Mesenchymal stem cell (in vitro differentiated cells and primary cell): ENCODE data around the gene HIPK2.

Experiments
- DNase-seq: peaks from one replicate; pipeline ENCODE4 v3.0.0-alpha.2; 2013
- H2AFZ ChIP-seq: one replicate; pipeline ENCODE4 v1.6.1; 2013; ENCODE audit warnings: low read depth, mild to moderate bottlenecking, control low read depth, inconsistent platforms, low read length, moderate library complexity
- H2AK5ac ChIP-seq: 2 replicates; pipeline ENCODE4 v1.6.1; 2013; ENCODE audit warnings: low read length, moderate library complexity, mild to moderate bottlenecking, inconsistent platforms; ENCODE audit not compliant: severe bottlenecking
- H2BK120ac ChIP-seq: one replicate; pipeline ENCODE4 v1.6.1; 2013; ENCODE audit warnings: low read depth, mild to moderate bottlenecking, inconsistent platforms, low read length, moderate library complexity
- H2BK12ac ChIP-seq, 2 experiments: one replicate each; pipeline ENCODE4 v1.6.1; 2013; ENCODE audit warnings: inconsistent platforms in 2 of 2, low read length in 2 of 2, mild to moderate bottlenecking in 2 of 2, moderate library complexity in 2 of 2, control low read depth in 1 of 2
- H2BK15ac ChIP-seq: one replicate; pipeline ENCODE4 v1.6.1; 2013; ENCODE audit warnings: mild to moderate bottlenecking, low read depth, inconsistent platforms; ENCODE audit not compliant: poor library complexity, severe bottlenecking
- H2BK5ac ChIP-seq: 2 replicates; pipeline ENCODE4 v1.6.1; 2013; ENCODE audit warnings: low read depth, mild to moderate bottlenecking, low read length, control low read depth, inconsistent platforms; ENCODE audit not compliant: poor library complexity, severe bottlenecking
- H3K14ac ChIP-seq, 2 experiments: one replicate each; pipeline ENCODE4 v1.6.1; 2013; ENCODE audit warnings: inconsistent platforms in 2 of 2, low read length in 2 of 2, control low read depth in 1 of 2, mild to moderate bottlenecking in 1 of 2, moderate library complexity in 1 of 2
- H3K18ac ChIP-seq, 2 experiments: one replicate each; pipeline ENCODE4 v1.6.1; 2013; ENCODE audit warnings: inconsistent platforms in 2 of 2, low read length in 2 of 2, control low read depth in 1 of 2, low read depth in 1 of 2, mild to moderate bottlenecking in 1 of 2
- H3K23ac ChIP-seq, 2 experiments: one replicate each; pipeline ENCODE4 v1.6.1; 2013; ENCODE audit warnings: inconsistent platforms in 2 of 2, low read length in 2 of 2, mild to moderate bottlenecking in 2 of 2, moderate library complexity in 2 of 2, control low read depth in 1 of 2
- H3K27ac ChIP-seq: 2 replicates; pipeline ENCODE4 v1.5.1; 2013; ENCODE audit warnings: mild to moderate bottlenecking, moderate library complexity, low read length, control low read depth, inconsistent platforms; ENCODE audit not compliant: poor library complexity, severe bottlenecking
- H3K27me3 ChIP-seq, 2 experiments: 2 replicates each; pipeline versions ENCODE4 v1.6.1 to v1.7.0; 2013; ENCODE audit warnings: low read length in 2 of 2, mild to moderate bottlenecking in 2 of 2, moderate library complexity in 2 of 2, control low read depth in 1 of 2, inconsistent platforms in 1 of 2; ENCODE audit not compliant: control insufficient read depth in 1 of 2, insufficient read depth in 1 of 2
- H3K36me3 ChIP-seq, 2 experiments: 2 replicates each; pipeline versions ENCODE4 v1.6.1 to v1.7.0; 2013; ENCODE audit warnings: low read length in 2 of 2, control low read depth in 1 of 2, inconsistent platforms in 1 of 2, low read depth in 1 of 2, mild to moderate bottlenecking in 1 of 2; ENCODE audit not compliant: insufficient read depth in 2 of 2, control insufficient read depth in 1 of 2
- H3K4ac ChIP-seq, 2 experiments: one replicate each; pipeline ENCODE4 v1.6.1; 2013; ENCODE audit warnings: inconsistent platforms in 2 of 2, low read length in 2 of 2, mild to moderate bottlenecking in 2 of 2, moderate library complexity in 2 of 2, control low read depth in 1 of 2, low read depth in 1 of 2
- H3K4me1 ChIP-seq: 2 replicates; pipeline ENCODE4 v1.6.1; 2013; ENCODE audit warnings: low read depth, low read length, control low read depth; ENCODE audit not compliant: control insufficient read depth, insufficient read depth
- H3K4me2 ChIP-seq: 2 replicates; pipeline ENCODE4 v1.6.1; 2013; ENCODE audit warnings: low read length, mild to moderate bottlenecking, inconsistent platforms; ENCODE audit not compliant: poor library complexity, severe bottlenecking
- H3K4me3 ChIP-seq, 2 experiments: 2 replicates each; pipeline versions ENCODE4 v1.5.1 to v1.7.0; 2013; ENCODE audit warnings: low read length in 2 of 2, mild to moderate bottlenecking in 2 of 2, control low read depth in 1 of 2, low read depth in 1 of 2; ENCODE audit not compliant: insufficient read depth in 1 of 2
- H3K79me1 ChIP-seq: replicated peaks from 2 replicates; pipeline ENCODE4 v1.6.1; 2013; ENCODE audit warnings: mild to moderate bottlenecking, control low read depth, low read length, inconsistent platforms; ENCODE audit not compliant: poor library complexity, severe bottlenecking
- H3K9ac ChIP-seq: 2 replicates; pipeline ENCODE4 v1.7.0; 2013; ENCODE audit warnings: mild to moderate bottlenecking, low read length, moderate library complexity
- H3K9me3 ChIP-seq: 2 replicates; pipeline ENCODE4 v1.7.0; 2013; ENCODE audit warnings: mild to moderate bottlenecking, low read length; ENCODE audit not compliant: control insufficient read depth
- H4K8ac ChIP-seq: one replicate; pipeline ENCODE4 v1.6.1; 2013; ENCODE audit warnings: inconsistent platforms, mild to moderate bottlenecking, low read length, moderate library complexity
- H4K91ac ChIP-seq: one replicate; pipeline ENCODE4 v1.6.1; 2013; ENCODE audit warnings: mild to moderate bottlenecking, low read length, inconsistent platforms
- WGBS: methylation state at CpG from one replicate; pipeline ENCODE4 v1.1.7; 2013; ENCODE audit warnings: mixed read lengths; 5-methylcytosine and 5-hydroxymethylcytosine counted together

HIPK2 gene

GRCh38 chr7:139571190-139571589, 206.6 kb downstream of the HIPK2 start:
- H2AK5ac ChIP-seq = no peak overlapping the region
- no peak overlapping the region for H2AFZ ChIP-seq
- no peak overlapping the region for H3K4me3 ChIP-seq
- no peaks in the 10 kb centered on the region for H3K4me1 ChIP-seq
- no peaks in the 10 kb centered on the region for H3K27me3 ChIP-seq
- H3K4me2 ChIP-seq = no peak overlapping the region
- H4K8ac ChIP-seq = no peak overlapping the region
- 94% methylated on average over 14 of the region's 20 CpGs for WGBS
- peaks cover 68 to 81% of the 10 kb centered on the region in 2 experiments for H3K36me3 ChIP-seq
- H3K9ac ChIP-seq = no peak overlapping the region
- H3K23ac ChIP-seq = no peak overlapping the region
- peaks cover 42% of the 10 kb centered on the region for H3K79me1 ChIP-seq
- H2BK12ac ChIP-seq = no peak overlapping the region
- no peaks in the 10 kb centered on the region for H3K9me3 ChIP-seq
- no peak overlapping the region for H2BK5ac ChIP-seq
- H3K27ac ChIP-seq = no peak overlapping the region
- H3K4ac ChIP-seq = no peak overlapping the region
- no peak overlapping the region for H2BK15ac ChIP-seq
- no peak overlapping the region for H3K14ac ChIP-seq
- DNase-seq = no peak
- no peak overlapping the region for H2BK120ac ChIP-seq
- H3K18ac ChIP-seq = no peak overlapping the region
- H4K91ac ChIP-seq = no peak overlapping the region

DNA sequence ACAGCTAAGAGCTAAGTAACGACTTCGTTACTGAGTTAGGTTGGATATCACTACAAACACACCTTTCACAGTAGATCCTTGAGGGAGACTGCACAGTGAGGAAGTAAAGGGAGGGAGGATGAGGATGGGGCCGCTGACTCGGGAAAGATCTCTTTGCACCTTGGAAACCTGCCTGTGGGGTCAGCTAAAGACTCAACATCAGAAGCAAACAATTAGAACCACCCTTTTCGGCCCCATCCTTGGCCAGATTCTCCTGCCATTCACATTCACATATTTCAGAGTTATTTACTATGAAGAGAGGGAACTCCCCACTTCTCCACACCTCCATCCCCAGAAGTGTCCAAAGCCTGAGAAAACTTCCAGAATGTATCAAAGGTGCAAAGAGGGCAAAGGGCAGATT, 207.2 kb downstream of the HIPK2 start:
- no peak overlapping the region for H4K91ac ChIP-seq
- no peak overlapping the region for H3K27ac ChIP-seq
- peaks cover 1% of the 10 kb centered on the region for H3K4me1 ChIP-seq
- no peak overlapping the region for H2BK15ac ChIP-seq
- H3K36me3 ChIP-seq = peaks cover 72 to 82% of the 10 kb centered on the region in 2 experiments
- no peak overlapping the region for H3K18ac ChIP-seq
- peaks cover 40% of the 10 kb centered on the region for H3K79me1 ChIP-seq
- no peak overlapping the region for H3K4me2 ChIP-seq
- no peak overlapping the region for H2BK5ac ChIP-seq
- no peak overlapping the region for H3K23ac ChIP-seq
- no peak overlapping the region for H2AK5ac ChIP-seq
- H3K9ac ChIP-seq = no peak overlapping the region
- H4K8ac ChIP-seq = no peak overlapping the region
- H3K9me3 ChIP-seq = no peaks in the 10 kb centered on the region
- no peak overlapping the region for H3K14ac ChIP-seq
- H2AFZ ChIP-seq = no peak overlapping the region
- H3K4me3 ChIP-seq = no peak overlapping the region
- H2BK12ac ChIP-seq = no peak overlapping the region
- no peak overlapping the region for H3K4ac ChIP-seq
- no peak for DNase-seq
- no peaks in the 10 kb centered on the region for H3K27me3 ChIP-seq
- no peak overlapping the region for H2BK120ac ChIP-seq
- 100% methylated on average over 1 of the region's 5 CpGs for WGBS

DNA sequence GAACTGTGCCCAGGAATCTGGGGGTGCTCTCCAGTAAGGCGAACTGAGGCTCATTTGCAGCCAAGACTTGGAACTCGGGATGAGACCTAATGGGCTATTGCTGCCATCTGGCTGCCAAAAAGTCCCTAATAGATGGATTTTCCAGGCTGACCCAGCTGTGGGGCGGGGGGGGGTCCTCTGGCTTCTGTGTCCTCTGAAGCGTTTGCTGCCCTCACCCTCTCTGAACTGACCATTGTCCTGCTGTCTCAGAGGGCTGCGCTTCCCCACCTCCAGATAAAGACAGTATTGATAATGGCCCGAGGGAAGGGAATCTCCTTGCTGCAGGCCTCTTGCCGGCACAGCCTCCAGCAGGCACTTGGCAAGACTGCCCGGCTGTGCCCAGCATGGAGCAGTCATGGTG, 207.7 kb downstream of the HIPK2 start:
- Histone ChIP-seq H2AFZ (no peak overlapping the region), H3K9ac (no peak overlapping the region), H4K91ac (no peak overlapping the region), H3K9me3 (no peaks in the 10 kb centered on the region), H2AK5ac (no peak overlapping the region), H4K8ac (no peak overlapping the region), H2BK120ac (no peak overlapping the region), H3K23ac (no peak overlapping the region), H3K18ac (no peak overlapping the region), H3K4me3 (no peak overlapping the region), H3K14ac (no peak overlapping the region), H3K27ac (no peak overlapping the region), H3K27me3 (no peaks in the 10 kb centered on the region), H3K4ac (no peak overlapping the region), H2BK5ac (no peak overlapping the region), H3K4me2 (no peak overlapping the region), H2BK12ac (no peak overlapping the region), H3K79me1 (peaks cover 40% of the 10 kb centered on the region), H3K36me3 (peaks cover 67 to 77% of the 10 kb centered on the region in 2 experiments), H2BK15ac (no peak overlapping the region), H3K4me1 (peaks cover 1% of the 10 kb centered on the region)
- DNase-seq = no peak
- 94% methylated on average over 8 of the region's 8 CpGs for WGBS

DNA sequence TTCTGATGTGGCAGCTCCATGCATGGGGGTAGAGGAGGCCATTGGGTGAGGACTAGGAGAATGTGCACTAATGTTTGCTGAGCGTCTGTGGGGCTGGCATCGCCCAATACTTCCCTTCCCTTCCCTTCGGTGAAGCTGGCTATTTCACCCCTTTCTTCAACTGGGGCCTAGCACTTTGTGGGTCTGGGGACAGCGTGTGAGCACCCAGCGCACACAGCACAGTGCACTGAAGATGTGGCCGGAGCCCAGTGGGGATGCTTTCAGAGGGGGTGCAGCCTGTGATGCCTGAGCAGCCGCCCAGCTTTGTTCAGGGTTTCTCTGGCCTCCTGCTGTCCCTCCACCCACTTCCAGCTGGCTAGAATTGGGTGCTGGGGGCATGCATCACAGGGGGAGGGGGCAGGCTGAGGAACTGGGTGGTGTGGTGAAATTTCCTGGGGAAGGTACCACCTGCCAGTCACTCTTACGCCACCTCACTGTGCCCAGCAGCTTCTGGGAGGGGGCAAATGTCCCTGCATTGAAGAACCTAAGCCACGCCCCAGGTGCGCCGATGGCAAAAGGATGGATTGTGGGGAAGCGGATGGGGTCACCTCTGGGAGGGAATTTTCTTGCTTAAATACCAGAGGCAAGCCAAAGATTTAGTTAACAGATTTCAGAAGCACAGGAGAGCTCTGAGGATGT, 208.8 kb downstream of the HIPK2 start:
- Histone ChIP-seq H3K4me3 (no peak overlapping the region), H3K27ac (no peak overlapping the region), H2AK5ac (no peak overlapping the region), H3K4me2 (no peak overlapping the region), H3K18ac (no peak overlapping the region), H3K23ac (no peak overlapping the region), H4K8ac (no peak overlapping the region), H2BK120ac (no peak overlapping the region), H3K9ac (no peak overlapping the region), H3K9me3 (no peaks in the 10 kb centered on the region), H3K27me3 (no peaks in the 10 kb centered on the region), H3K14ac (no peak overlapping the region), H2BK5ac (no peak overlapping the region), H3K79me1 (peaks cover 37% of the 10 kb centered on the region), H4K91ac (no peak overlapping the region), H3K4me1 (peaks cover 1% of the 10 kb centered on the region), H3K4ac (no peak overlapping the region), H2BK12ac (no peak overlapping the region), H3K36me3 (peaks cover 61 to 68% of the 10 kb centered on the region in 2 experiments), H2BK15ac (no peak overlapping the region), H2AFZ (no peak overlapping the region)
- no peak for DNase-seq
- 97% methylated on average over 11 of the region's 12 CpGs for WGBS
